ENCODE results near the gene SRGAP3.

SRGAP3 gene

GRCh38 chr3:9190276-9190675 is 59.2 kb downstream of the SRGAP3 start:
- no peaks in the 10 kb centered on the region for H3K4me1 ChIP-seq (ENCODE audit: insufficient read depth, low read length, severe bottlenecking)
- H3K9me3 ChIP-seq (ENCODE audit: low read length) = no peaks in the 10 kb centered on the region
- H3F3A ChIP-seq (ENCODE audit: insufficient read depth, low read length) = no peaks in the 10 kb centered on the region
- no peak overlapping the region for H3K4me2 ChIP-seq (ENCODE audit: low read length)
- H3K79me2 ChIP-seq (ENCODE audit: insufficient read depth, low read length) = no peaks in the 10 kb centered on the region
- no peaks in the 10 kb centered on the region for H3K9me2 ChIP-seq (ENCODE audit: low read depth, low read length)
- no peaks in the 10 kb centered on the region for H3K36me3 ChIP-seq (ENCODE audit: insufficient read depth, low read length)
- H3K27ac ChIP-seq (ENCODE audit: low read depth, low read length, poor library complexity, severe bottlenecking) = no peak overlapping the region
- no peak overlapping the region for H3K9ac ChIP-seq (ENCODE audit: low read length)
- no peaks in the 10 kb centered on the region for H3K27me3 ChIP-seq (ENCODE audit: insufficient read depth, low read length)
- TF ChIP-seq EZH2 (IDR thresholded peaks at IDR 0.05; ENCODE audit: borderline replicate concordance, low read length) (no peak), CTCF (IDR thresholded peaks at IDR 0.05; ENCODE audit: low read length) (no peak)
- H3K4me3 ChIP-seq (ENCODE audit: low read depth, low read length, poor library complexity, severe bottlenecking) = no peak overlapping the region
- H2AFZ ChIP-seq (ENCODE audit: low read length) = no peak overlapping the region
- H4K20me1 ChIP-seq (ENCODE audit: insufficient read depth, low read length) = no peaks in the 10 kb centered on the region

GRCh38 chr3:9188583-9188982 is 60.9 kb downstream of the SRGAP3 start:
- Histone ChIP-seq H2AFZ (ENCODE audit: low read length) (no peak overlapping the region), H3K4me2 (ENCODE audit: low read length) (no peak overlapping the region), H4K20me1 (ENCODE audit: insufficient read depth, low read length) (no peaks in the 10 kb centered on the region), H3K4me1 (ENCODE audit: insufficient read depth, low read length, severe bottlenecking) (no peaks in the 10 kb centered on the region), H3K4me3 (ENCODE audit: low read depth, low read length, poor library complexity, severe bottlenecking) (no peak overlapping the region), H3K79me2 (ENCODE audit: insufficient read depth, low read length) (no peaks in the 10 kb centered on the region), H3K9ac (ENCODE audit: low read length) (no peak overlapping the region), H3K9me3 (ENCODE audit: low read length) (no peaks in the 10 kb centered on the region), H3K9me2 (ENCODE audit: low read depth, low read length) (no peaks in the 10 kb centered on the region), H3F3A (ENCODE audit: insufficient read depth, low read length) (no peaks in the 10 kb centered on the region), H3K27me3 (ENCODE audit: insufficient read depth, low read length) (no peaks in the 10 kb centered on the region), H3K36me3 (ENCODE audit: insufficient read depth, low read length) (no peaks in the 10 kb centered on the region), H3K27ac (ENCODE audit: low read depth, low read length, poor library complexity, severe bottlenecking) (no peak overlapping the region)
- TF ChIP-seq EZH2 (IDR thresholded peaks at IDR 0.05; ENCODE audit: borderline replicate concordance, low read length) = no peak
- TF ChIP-seq CTCF (IDR thresholded peaks at IDR 0.05; ENCODE audit: low read length) = no peak

- Histone ChIP-seq H3K4me3 (ENCODE audit: low read depth, low read length, poor library complexity, severe bottlenecking) (no peak overlapping the region), H3K9me3 (ENCODE audit: low read length) (no peaks in the 10 kb centered on the region), H3K27me3 (ENCODE audit: insufficient read depth, low read length) (no peaks in the 10 kb centered on the region), H3K27ac (ENCODE audit: low read depth, low read length, poor library complexity, severe bottlenecking) (no peak overlapping the region), H3K4me2 (ENCODE audit: low read length) (no peak overlapping the region), H3F3A (ENCODE audit: insufficient read depth, low read length) (no peaks in the 10 kb centered on the region), H4K20me1 (ENCODE audit: insufficient read depth, low read length) (no peaks in the 10 kb centered on the region), H3K9ac (ENCODE audit: low read length) (no peak overlapping the region), H3K79me2 (ENCODE audit: insufficient read depth, low read length) (no peaks in the 10 kb centered on the region), H3K36me3 (ENCODE audit: insufficient read depth, low read length) (no peaks in the 10 kb centered on the region), H3K4me1 (ENCODE audit: insufficient read depth, low read length, severe bottlenecking) (no peaks in the 10 kb centered on the region), H3K9me2 (ENCODE audit: low read depth, low read length) (no peaks in the 10 kb centered on the region), H2AFZ (ENCODE audit: low read length) (no peak overlapping the region)
- no peak for TF ChIP-seq EZH2 (IDR thresholded peaks at IDR 0.05; ENCODE audit: borderline replicate concordance, low read length)
- no peak for TF ChIP-seq CTCF (IDR thresholded peaks at IDR 0.05; ENCODE audit: low read length)
These were observed 63.7 kb downstream of the SRGAP3 start for GRCh38 chr3:9185701-9186100.
